Subcutaneous adipose tissue (tissue), 4 donors: Measurements from ENCODE around the gene OR56A4. TPM values are rescaled to one million over a fixed set of nuclear protein-coding genes. Genes with fewer than 3 reads are reported as not detected.

Source experiments
- total RNA-seq, 4 donors: library from RNA; depleted of rRNA; stranded (reverse); fragments of >200 nt; gene quantifications; one replicate each; pipeline ENCODE4 v1.1.0, GENCODE V29; 2016
- TF ChIP-seq, protein P1 (sequence below): fragments of 450-650 bp; IDR thresholded peaks from one replicate; pipeline ENCODE4 v1.5.1; 2016; ENCODE audit warnings: low read depth, mild to moderate bottlenecking, control low read depth, antibody characterized with exemption, moderate library complexity

The OR56A4 gene
- total RNA-seq, 4 donors from 2014 or later, result 0.19 TPM; not detected in 3

DNA sequence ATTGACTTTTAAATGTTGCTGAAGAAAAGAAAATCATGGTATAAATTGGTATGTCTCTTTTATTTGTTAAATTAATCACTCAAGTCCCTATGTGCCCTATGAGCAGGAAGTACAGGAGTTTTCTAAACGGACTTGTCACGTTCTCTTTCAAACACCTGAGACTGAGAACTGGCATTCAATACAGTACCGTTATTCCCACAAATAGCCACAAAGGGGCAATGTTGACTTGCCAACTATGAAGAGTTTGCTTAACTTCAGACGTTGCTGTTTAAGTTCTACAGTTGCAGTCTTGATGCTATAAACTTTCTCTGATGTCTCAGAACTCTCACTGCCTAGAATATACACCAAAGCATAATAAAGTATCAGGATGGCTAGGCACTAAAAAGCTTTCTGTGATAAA is 16.2 kb upstream of the OR56A4 start:
- TF ChIP-seq, protein P1, sequence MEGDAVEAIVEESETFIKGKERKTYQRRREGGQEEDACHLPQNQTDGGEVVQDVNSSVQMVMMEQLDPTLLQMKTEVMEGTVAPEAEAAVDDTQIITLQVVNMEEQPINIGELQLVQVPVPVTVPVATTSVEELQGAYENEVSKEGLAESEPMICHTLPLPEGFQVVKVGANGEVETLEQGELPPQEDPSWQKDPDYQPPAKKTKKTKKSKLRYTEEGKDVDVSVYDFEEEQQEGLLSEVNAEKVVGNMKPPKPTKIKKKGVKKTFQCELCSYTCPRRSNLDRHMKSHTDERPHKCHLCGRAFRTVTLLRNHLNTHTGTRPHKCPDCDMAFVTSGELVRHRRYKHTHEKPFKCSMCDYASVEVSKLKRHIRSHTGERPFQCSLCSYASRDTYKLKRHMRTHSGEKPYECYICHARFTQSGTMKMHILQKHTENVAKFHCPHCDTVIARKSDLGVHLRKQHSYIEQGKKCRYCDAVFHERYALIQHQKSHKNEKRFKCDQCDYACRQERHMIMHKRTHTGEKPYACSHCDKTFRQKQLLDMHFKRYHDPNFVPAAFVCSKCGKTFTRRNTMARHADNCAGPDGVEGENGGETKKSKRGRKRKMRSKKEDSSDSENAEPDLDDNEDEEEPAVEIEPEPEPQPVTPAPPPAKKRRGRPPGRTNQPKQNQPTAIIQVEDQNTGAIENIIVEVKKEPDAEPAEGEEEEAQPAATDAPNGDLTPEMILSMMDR, result no peak

DNA sequence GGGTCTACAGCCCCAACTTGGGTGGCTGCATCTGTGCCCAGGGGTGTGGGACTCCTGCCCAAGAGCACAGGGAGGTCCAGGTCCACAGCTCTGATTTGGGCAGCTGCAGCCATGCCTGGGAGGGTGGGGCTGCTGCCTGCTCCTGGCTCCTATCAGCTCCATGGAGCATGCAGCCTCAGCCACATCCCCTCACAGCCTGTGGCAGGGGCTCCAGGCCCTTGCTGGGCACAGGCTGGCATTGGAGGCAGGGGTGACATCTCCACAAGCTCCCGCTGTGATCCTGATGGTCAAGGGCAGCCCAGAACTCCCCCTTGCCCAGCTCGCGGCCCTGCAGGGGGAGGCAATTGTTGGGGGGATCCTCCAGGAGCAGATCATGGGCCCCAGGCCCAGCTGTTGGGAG is 6.3 kb upstream of the OR56A4 start:
- TF ChIP-seq, protein P1, result no peak

DNA sequence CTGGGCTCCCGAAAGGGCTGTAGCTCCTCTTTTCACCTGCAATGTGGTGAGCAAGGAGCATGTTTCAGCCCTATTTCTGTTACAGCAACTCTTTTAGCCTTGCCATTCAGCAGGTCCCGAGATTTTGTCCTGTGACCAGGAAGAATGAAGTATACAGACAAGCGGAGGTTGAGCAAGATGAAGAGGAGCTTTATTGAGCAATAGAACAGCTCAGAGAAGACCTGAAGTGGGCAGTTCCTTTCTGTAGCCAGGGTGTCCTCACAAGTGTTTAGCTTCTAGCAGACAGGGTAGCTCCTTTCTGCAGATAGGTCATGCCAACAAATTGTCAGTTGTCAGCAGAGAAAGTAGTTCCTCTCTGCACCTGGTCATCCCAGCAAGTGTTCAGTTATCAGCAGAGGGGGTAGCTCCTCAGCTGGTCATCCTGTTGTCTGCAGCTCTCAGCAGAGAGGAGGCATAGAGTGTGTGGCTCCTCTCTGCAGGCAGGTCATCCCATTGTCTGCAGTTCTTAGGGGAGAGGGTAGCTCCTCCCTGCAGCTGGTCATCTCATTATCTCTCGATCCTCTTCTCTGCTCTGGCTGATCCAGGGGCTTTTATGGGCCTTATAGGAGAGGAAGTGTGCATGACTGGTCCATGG is 5.4 kb upstream of the OR56A4 start:
- TF ChIP-seq, protein P1, result no peak

DNA sequence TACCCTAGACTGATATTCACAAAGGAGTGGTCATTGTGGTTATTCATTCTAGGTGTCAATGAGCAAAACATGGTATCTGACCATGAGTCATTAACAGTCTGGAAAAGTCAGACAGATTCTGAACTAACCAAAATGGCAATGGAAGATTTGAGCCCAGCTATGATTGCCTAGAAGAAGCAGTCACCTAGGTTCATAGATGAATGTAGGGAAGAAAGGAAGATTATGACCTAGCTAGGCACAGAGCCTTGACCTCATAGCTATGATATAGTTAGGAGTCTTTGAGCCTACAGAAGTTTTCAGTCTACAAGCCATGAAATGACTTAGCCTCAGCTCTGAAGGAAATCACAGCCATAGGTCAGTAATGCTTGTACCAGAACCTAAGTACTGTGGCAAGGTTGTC is 351 bp downstream of the OR56A4 start:
- TF ChIP-seq, protein P1, result no peak

DNA sequence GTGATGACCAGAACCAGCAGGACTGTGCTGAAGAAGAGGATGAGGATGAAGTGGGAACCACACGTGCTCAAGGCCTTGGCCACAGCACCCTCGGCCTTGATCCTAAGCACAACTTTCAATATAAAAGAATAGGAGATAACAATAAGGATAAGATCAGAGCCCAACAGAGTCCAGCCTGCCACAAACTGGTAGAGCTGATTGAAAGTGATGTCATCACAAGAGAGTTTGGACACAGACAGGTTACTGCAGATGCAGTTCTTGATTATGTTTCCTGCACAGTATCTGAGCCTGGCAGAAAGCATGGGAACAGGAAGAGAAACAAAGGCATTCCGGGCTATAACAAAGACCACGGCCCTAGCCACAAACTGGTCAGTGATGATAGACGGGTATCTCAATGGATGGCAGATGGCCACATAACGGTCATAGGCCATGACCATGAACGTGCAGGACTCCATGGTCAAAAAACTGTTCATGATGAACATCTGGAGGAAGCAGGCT is 4.5 kb downstream of the OR56A4 start:
- TF ChIP-seq, protein P1, result no peak

DNA sequence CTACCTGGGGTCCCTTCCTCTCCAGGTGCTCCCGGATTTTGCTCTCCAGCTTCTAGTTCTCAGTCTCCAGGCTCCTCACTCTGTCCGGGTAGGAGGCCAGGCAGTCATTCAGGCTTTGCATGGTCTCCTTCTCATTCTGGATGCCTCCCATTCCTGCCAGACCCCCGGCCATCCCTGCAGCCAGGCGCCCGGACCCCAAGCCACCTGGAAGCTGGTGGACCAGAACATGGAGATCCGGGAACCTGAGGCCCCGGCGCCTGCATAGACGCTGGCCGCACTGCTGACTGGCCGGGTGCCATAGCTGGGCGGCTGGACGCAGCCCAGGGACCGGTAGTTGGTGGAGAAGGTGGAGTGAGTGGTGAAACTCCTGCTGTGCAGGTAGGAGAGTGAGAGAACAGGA is 12.0 kb downstream of the OR56A4 start:
- TF ChIP-seq, protein P1, result no peak

GRCh38 chr11:5992604-5993251 is 14.0 kb downstream of the OR56A4 start:
- TF ChIP-seq, protein P1, result no peak
